ENCODE results near the gene ADCY5.

DNA sequence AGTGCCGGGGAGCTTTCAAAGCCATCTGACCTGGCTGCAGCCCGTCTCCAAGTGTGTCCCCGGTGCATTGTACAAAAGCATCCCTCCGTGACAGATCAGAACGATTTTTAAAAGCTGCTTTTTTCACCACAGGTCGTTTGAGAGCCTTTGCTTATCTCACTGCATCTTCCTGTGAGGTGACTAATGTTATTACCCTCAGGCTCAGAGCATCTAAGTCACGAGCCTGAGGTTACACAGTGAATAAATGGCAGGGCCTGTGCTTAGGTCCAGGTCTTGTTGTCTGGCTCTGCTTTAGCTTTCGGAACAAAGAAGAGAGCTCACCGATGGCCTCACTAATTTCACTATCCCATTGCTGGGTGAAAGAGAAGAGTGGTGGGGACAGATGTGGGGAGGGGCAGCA lies 163.8 kb downstream of the ADCY5 start:
- no peak for TF ChIP-seq EZH2phosphoT487 (IDR thresholded peaks at IDR 0.05; ENCODE audit: low read depth, severe bottlenecking, unreplicated experiment)
- no peak for TF ChIP-seq CTCF (IDR thresholded peaks at IDR 0.05; ENCODE audit: poor library complexity)
- no peak for TF ChIP-seq EZH2 (IDR thresholded peaks at IDR 0.05; ENCODE audit: borderline replicate concordance)
